HEK293 (cell line): Measurements from ENCODE around the gene TTC13.

Experiments
- ATF2 ChIP-seq: fragments of 450-650 bp; formaldehyde crosslinking; IDR thresholded peaks from 2 replicates; pipeline ENCODE4 v1.5.1; 2016; ENCODE audit warnings: missing biosample characterization, missing genetic modification characterization, low read depth
- GLIS2 ChIP-seq: fragments of 450-650 bp; formaldehyde crosslinking; IDR thresholded peaks from 2 replicates; pipeline ENCODE4 v1.5.1; 2016; ENCODE audit warnings: missing biosample characterization, missing genetic modification characterization
- HOXC10 ChIP-seq: sonication (generic); formaldehyde crosslinking; IDR thresholded peaks from 2 replicates; pipeline ENCODE4 v1.8.1; 2023; ENCODE audit warnings: mild to moderate bottlenecking, missing genetic modification reagents
- INSM2 ChIP-seq: fragments of 450-650 bp; formaldehyde crosslinking; IDR thresholded peaks from 2 replicates; pipeline ENCODE4 v1.5.1; 2016; ENCODE audit warnings: missing biosample characterization, missing genetic modification characterization
- PRDM2 ChIP-seq: fragments of 450-650 bp; formaldehyde crosslinking; IDR thresholded peaks from 2 replicates; pipeline ENCODE4 v1.5.1; 2016; ENCODE audit warnings: missing biosample characterization, missing genetic modification characterization, borderline replicate concordance
- TCF7L2 ChIP-seq: IDR thresholded peaks from 2 replicates; pipeline ENCODE4 v1.6.1; 2011; ENCODE audit warnings: low read depth, mild to moderate bottlenecking, inconsistent platforms, low read length, moderate library complexity, borderline replicate concordance
- ZBTB20 ChIP-seq: fragments of 450-650 bp; formaldehyde crosslinking; IDR thresholded peaks from 2 replicates; pipeline ENCODE4 v1.5.1; 2016; ENCODE audit warnings: missing biosample characterization, missing genetic modification characterization
- ZBTB7A ChIP-seq: fragments of 450-650 bp; formaldehyde crosslinking; IDR thresholded peaks from 2 replicates; pipeline ENCODE4 v1.5.1; 2016; ENCODE audit warnings: low read depth, missing biosample characterization, missing genetic modification characterization
- ZBTB8A ChIP-seq: fragments of 450-650 bp; formaldehyde crosslinking; IDR thresholded peaks from 2 replicates; pipeline ENCODE4 v1.5.1; 2016; ENCODE audit warnings: missing biosample characterization, missing genetic modification characterization
- ZEB2 ChIP-seq: fragments of 450-650 bp; formaldehyde crosslinking; IDR thresholded peaks from 2 replicates; pipeline ENCODE4 v1.5.1; 2016; ENCODE audit warnings: missing biosample characterization, missing genetic modification characterization
- ZFP69B ChIP-seq: fragments of 450-650 bp; formaldehyde crosslinking; IDR thresholded peaks from 2 replicates; pipeline ENCODE4 v1.5.1; 2016; ENCODE audit warnings: missing biosample characterization, missing genetic modification characterization
- ZNF140 ChIP-seq: fragments of 450-650 bp; formaldehyde crosslinking; IDR thresholded peaks from 2 replicates; pipeline ENCODE4 v1.5.1; 2016; ENCODE audit warnings: missing biosample characterization, missing genetic modification characterization
- ZNF16 ChIP-seq: fragments of 450-650 bp; formaldehyde crosslinking; IDR thresholded peaks from 2 replicates; pipeline ENCODE4 v1.5.1; 2016; ENCODE audit warnings: low read depth, missing biosample characterization, missing genetic modification characterization
- ZNF223 ChIP-seq: fragments of 450-650 bp; formaldehyde crosslinking; IDR thresholded peaks from 2 replicates; pipeline ENCODE4 v1.5.1; 2016; ENCODE audit warnings: missing biosample characterization, missing genetic modification characterization
- ZNF423 ChIP-seq: fragments of 450-650 bp; formaldehyde crosslinking; IDR thresholded peaks from 2 replicates; pipeline ENCODE4 v1.5.1; 2016; ENCODE audit warnings: missing biosample characterization, missing genetic modification characterization
- ZNF433 ChIP-seq: fragments of 450-650 bp; formaldehyde crosslinking; IDR thresholded peaks from 2 replicates; pipeline ENCODE4 v1.5.1; 2016; ENCODE audit warnings: missing biosample characterization, missing genetic modification characterization, low read depth
- ZNF548 ChIP-seq: fragments of 450-650 bp; formaldehyde crosslinking; IDR thresholded peaks from 2 replicates; pipeline ENCODE4 v1.5.1; 2016; ENCODE audit warnings: missing biosample characterization, missing genetic modification characterization
- ZNF580 ChIP-seq: fragments of 450-650 bp; formaldehyde crosslinking; IDR thresholded peaks from 2 replicates; pipeline ENCODE4 v1.5.1; 2016; ENCODE audit warnings: missing biosample characterization, missing genetic modification characterization
- ZNF624 ChIP-seq: fragments of 450-650 bp; formaldehyde crosslinking; IDR thresholded peaks from 2 replicates; pipeline ENCODE4 v1.5.1; 2017; ENCODE audit warnings: missing biosample characterization, missing genetic modification characterization
- ZNF658 ChIP-seq: fragments of 450-650 bp; formaldehyde crosslinking; IDR thresholded peaks from 2 replicates; pipeline ENCODE4; 2016; ENCODE audit warnings: missing biosample characterization, missing genetic modification characterization
- ZNF660 ChIP-seq: fragments of 450-650 bp; IDR thresholded peaks from 2 replicates; pipeline ENCODE4 v1.5.1; 2018; ENCODE audit warnings: missing biosample characterization, mild to moderate bottlenecking, missing genetic modification characterization
- ZNF664 ChIP-seq: fragments of 450-650 bp; formaldehyde crosslinking; IDR thresholded peaks from 2 replicates; pipeline ENCODE4 v1.5.1; 2016; ENCODE audit warnings: missing biosample characterization, missing genetic modification characterization
- ZNF701 ChIP-seq: fragments of 450-650 bp; formaldehyde crosslinking; IDR thresholded peaks from 2 replicates; pipeline ENCODE4 v1.5.1; 2016; ENCODE audit warnings: missing biosample characterization, missing genetic modification characterization
- ZNF76 ChIP-seq: fragments of 450-650 bp; formaldehyde crosslinking; IDR thresholded peaks from 2 replicates; pipeline ENCODE4; 2016; ENCODE audit warnings: low read depth, missing biosample characterization, missing genetic modification characterization, borderline replicate concordance
- ZNF768 ChIP-seq: fragments of 450-650 bp; formaldehyde crosslinking; IDR thresholded peaks from 2 replicates; pipeline ENCODE4 v1.5.1; 2018; ENCODE audit warnings: missing biosample characterization, mild to moderate bottlenecking, missing genetic modification characterization
- ZNF777 ChIP-seq: fragments of 450-650 bp; formaldehyde crosslinking; IDR thresholded peaks from 2 replicates; pipeline ENCODE4 v1.5.1; 2017; ENCODE audit warnings: missing biosample characterization, missing genetic modification characterization, borderline replicate concordance
- TF ChIP-seq, protein P1 (sequence below): IDR thresholded peaks from 2 replicates; pipeline ENCODE4 v1.6.1; 2011; ENCODE audit warnings: mild to moderate bottlenecking, low read depth, low read length, borderline replicate concordance

The TTC13 gene

DNA sequence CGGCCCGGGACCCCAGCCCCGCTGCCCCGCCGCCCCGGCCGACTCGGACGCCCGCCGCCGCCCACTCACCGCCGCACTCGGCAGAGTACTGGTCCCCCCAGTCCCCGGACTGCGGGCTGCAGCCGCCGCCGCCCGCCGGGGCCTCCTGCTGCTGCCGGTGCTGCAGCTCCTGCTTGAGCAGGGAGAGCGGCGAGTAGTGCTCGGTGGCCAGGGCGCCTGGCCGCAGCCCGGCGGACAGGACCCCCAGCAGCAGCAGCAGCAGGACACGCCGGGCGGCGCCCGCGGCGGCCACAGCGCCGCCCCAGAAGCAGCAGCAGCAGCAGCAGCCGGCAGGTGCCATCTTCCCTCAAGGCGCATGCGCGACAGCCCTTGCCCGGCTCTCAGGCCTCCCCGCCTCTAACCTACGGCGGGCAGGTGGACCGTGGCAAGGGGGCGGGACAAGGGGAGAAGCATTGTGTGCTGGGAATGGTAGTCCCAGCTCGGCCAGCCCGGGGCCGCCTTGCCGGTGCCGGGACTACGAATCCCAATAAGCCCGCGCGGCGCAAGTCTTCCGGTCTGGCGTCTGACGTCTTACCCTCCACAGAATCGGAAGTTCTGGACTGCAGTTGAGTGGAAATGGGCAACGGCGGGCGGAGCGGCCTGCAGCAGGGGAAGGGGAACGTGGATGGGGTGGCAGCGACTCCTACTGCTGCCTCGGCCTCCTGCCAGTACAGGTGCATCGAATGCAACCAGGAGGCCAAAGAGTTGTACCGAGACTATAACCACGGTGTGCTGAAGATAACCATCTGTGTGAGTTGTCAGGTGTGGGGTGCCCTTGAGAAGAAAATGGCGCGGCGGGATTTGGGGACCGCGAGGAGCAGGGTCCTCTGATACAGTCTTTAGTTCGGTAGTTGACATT, at the start of gene TTC13, which contains the start of gene ARV1 (continued):
- TF ChIP-seq ZNF777 (tag by site-specific recombination) (no peak), ZBTB7A (no peak), HOXC10 (CRISPR knock-in tag) (no peak), ZNF701 (tag by site-specific recombination) (no peak), GLIS2 (tag by site-specific recombination) (peak; percentile 93), ZNF223 (tag by site-specific recombination) (no peak), ZNF660 (tag by site-specific recombination) (peak; percentile 39), ZNF423 (no peak), ZNF768 (no peak; the same call in 1 of the 2 replicates), ZNF76 (peak; percentile 99), ZBTB8A (peak; percentile 97), ZEB2 (peak; percentile 99), PRDM2 (no peak), ZNF658 (no peak), ZNF580 (tag by site-specific recombination) (peak; percentile 100), ZBTB20 (peak; percentile 98), ZNF140 (tag by site-specific recombination) (no peak), ATF2 (tag by site-specific recombination) (peak; percentile 68), INSM2 (tag by site-specific recombination) (no peak), ZNF16 (tag by site-specific recombination) (no peak), ZNF664 (tag by site-specific recombination) (no peak), ZNF433 (tag by site-specific recombination) (no peak), ZNF624 (tag by site-specific recombination) (no peak), ZNF548 (tag by site-specific recombination) (no peak), ZFP69B (tag by site-specific recombination) (peak; percentile 76), TCF7L2 (no peak)
- TF ChIP-seq, protein P1, sequence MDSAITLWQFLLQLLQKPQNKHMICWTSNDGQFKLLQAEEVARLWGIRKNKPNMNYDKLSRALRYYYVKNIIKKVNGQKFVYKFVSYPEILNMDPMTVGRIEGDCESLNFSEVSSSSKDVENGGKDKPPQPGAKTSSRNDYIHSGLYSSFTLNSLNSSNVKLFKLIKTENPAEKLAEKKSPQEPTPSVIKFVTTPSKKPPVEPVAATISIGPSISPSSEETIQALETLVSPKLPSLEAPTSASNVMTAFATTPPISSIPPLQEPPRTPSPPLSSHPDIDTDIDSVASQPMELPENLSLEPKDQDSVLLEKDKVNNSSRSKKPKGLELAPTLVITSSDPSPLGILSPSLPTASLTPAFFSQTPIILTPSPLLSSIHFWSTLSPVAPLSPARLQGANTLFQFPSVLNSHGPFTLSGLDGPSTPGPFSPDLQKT = peak; percentile 96
